ENCODE data around the gene ADAMTS13.

Gene ADAMTS13

DNA sequence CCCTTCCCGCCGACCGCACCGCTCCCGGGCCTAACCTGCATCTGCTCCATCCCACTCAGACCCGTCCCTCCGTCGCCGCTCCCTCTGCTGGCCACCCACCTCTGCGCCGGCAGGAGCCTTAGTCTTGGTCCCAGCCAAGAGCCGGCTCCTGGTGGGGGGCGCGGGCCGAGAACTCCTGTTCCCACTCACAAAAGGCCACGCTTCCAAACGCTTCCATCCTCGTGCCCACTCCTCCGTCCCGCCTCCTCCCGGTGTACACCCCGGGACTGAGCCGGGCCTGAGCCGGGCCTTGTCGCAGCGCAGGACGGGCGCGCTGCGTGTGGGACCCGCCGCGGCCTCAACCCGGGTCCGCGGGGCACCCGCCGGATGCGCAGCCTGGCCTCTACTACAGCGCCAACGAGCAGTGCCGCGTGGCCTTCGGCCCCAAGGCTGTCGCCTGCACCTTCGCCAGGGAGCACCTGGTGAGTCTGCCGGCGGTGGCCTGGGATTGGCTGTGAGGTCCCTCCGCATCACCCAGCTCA, 7.5 kb downstream of the ADAMTS13 start:
- peak overlapping the region; percentile 24 for H3K9ac ChIP-seq (ENCODE audit: low read depth, low read length)
- peak overlapping the region; percentile 52 for H3K4me3 ChIP-seq (ENCODE audit: low read depth, low read length)
- H3K36me3 ChIP-seq (ENCODE audit: control insufficient read depth, insufficient read depth, low read length), result peaks cover 2% of the 10 kb centered on the region
- H3K4me1 ChIP-seq (ENCODE audit: control insufficient read depth, insufficient read depth, low read length), result no peaks in the 10 kb centered on the region
- peaks cover 9% of the 10 kb centered on the region for H3K27me3 ChIP-seq (ENCODE audit: control insufficient read depth, insufficient read depth, low read length)
- no peaks in the 10 kb centered on the region for H3K9me3 ChIP-seq (ENCODE audit: control insufficient read depth, insufficient read depth, low read length)

DNA sequence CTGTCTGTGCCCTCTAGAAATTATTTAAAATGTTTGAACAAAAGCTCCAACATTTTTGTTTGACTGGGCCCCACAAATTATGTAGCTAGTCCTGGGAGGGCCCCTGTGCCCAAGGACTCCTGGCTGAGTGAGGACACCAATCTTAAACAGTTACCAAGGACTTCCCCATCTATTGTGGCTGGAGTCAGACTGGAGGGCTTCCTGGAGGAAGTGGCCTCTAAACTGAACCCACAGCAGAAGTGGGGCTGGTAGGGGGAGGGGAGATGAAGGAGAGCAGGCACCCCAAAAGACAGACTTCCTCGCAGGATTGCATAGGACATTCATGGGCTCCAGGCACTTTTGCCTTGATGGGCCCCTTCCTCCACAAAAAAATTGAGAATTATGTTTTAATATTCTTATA, 8.1 kb downstream of the ADAMTS13 start:
- H3K9me3 ChIP-seq (ENCODE audit: control insufficient read depth, insufficient read depth, low read length), result no peaks in the 10 kb centered on the region
- H3K4me1 ChIP-seq (ENCODE audit: control insufficient read depth, insufficient read depth, low read length), result no peaks in the 10 kb centered on the region
- H3K36me3 ChIP-seq (ENCODE audit: control insufficient read depth, insufficient read depth, low read length), result peaks cover 2% of the 10 kb centered on the region
- peaks cover 9% of the 10 kb centered on the region for H3K27me3 ChIP-seq (ENCODE audit: control insufficient read depth, insufficient read depth, low read length)
- no peak overlapping the region for H3K9ac ChIP-seq (ENCODE audit: low read depth, low read length)
- H3K4me3 ChIP-seq (ENCODE audit: low read depth, low read length), result peak overlapping the region; percentile 52

DNA sequence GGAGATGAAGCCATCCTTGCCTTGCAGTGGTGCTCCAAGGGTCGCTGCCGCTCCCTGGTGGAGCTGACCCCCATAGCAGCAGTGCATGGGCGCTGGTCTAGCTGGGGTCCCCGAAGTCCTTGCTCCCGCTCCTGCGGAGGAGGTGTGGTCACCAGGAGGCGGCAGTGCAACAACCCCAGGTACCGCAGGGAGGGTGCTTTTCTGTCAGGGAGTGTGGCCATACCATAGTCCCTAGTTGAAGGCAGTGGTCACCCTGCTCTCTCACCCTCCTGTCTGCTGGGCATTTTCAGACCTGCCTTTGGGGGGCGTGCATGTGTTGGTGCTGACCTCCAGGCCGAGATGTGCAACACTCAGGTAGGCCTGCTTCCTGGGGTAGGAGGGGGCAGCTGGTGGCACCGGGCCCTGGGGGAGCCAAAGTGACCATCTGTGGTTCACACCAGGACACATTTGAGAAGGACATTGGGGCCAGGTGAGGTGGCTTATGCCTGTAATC, 11.2 kb downstream of the ADAMTS13 start:
- Histone ChIP-seq H3K27me3 (ENCODE audit: control insufficient read depth, insufficient read depth, low read length) (peaks cover 4% of the 10 kb centered on the region), H3K9me3 (ENCODE audit: control insufficient read depth, insufficient read depth, low read length) (no peaks in the 10 kb centered on the region), H3K9ac (ENCODE audit: low read depth, low read length) (no peak overlapping the region), H3K36me3 (ENCODE audit: control insufficient read depth, insufficient read depth, low read length) (peaks cover 2% of the 10 kb centered on the region), H3K4me1 (ENCODE audit: control insufficient read depth, insufficient read depth, low read length) (no peaks in the 10 kb centered on the region), H3K4me3 (ENCODE audit: low read depth, low read length) (no peak overlapping the region)

DNA sequence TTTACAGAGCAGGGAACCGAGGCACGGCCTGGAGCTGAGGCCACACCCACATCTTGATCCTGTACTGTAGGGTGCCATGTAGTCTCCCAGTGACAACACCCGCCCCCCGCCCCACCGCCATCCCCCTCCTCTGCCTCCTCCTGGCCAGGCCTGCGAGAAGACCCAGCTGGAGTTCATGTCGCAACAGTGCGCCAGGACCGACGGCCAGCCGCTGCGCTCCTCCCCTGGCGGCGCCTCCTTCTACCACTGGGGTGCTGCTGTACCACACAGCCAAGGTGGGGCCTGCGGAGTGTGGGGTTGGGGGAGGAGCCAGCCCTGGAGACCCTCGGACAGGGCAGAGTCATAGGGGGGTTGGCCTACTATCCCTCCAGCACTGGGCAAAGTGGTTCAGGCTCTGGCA, 14.5 kb downstream of the ADAMTS13 start:
- no peaks in the 10 kb centered on the region for H3K4me1 ChIP-seq (ENCODE audit: control insufficient read depth, insufficient read depth, low read length)

DNA sequence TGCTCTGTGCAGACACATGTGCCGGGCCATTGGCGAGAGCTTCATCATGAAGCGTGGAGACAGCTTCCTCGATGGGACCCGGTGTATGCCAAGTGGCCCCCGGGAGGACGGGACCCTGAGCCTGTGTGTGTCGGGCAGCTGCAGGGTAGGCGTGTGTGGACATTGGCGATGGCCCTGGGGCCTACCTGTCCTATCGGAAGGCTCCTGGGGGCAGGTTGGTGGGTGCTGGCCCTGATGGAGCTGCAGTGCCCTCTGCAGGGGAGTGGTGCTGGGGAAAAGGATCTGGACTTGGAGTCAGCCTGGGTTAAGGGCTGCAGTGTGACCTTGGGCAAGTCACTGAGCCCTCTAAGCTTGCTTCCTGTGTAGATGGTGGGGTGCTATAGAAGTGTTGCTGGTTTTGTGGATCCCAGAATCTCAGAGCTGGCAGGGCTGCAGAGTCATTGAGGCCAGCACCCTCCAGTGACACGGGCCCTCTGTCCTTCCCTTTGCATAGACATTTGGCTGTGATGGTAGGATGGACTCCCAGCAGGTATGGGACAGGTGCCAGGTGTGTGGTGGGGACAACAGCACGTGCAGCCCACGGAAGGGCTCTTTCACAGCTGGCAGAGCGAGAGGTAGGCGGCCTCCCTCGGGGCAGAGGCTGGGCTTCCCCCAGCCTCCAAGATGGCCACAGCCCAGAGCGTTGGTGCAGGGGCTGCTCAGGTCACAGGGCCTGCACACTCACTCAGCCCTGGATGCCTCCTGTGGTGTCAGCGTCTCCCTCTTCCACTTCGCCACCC, 15.8 kb downstream of the ADAMTS13 start:
- H3K27me3 ChIP-seq (ENCODE audit: control insufficient read depth, insufficient read depth, low read length), result no peaks in the 10 kb centered on the region
- no peaks in the 10 kb centered on the region for H3K9me3 ChIP-seq (ENCODE audit: control insufficient read depth, insufficient read depth, low read length)
- no peak overlapping the region for H3K4me3 ChIP-seq (ENCODE audit: low read depth, low read length)
- no peaks in the 10 kb centered on the region for H3K4me1 ChIP-seq (ENCODE audit: control insufficient read depth, insufficient read depth, low read length)
- peaks cover 5% of the 10 kb centered on the region for H3K36me3 ChIP-seq (ENCODE audit: control insufficient read depth, insufficient read depth, low read length)
- H3K9ac ChIP-seq (ENCODE audit: low read depth, low read length), result peak overlapping the region; percentile 24

More for the DNA sequence above, 14.5 kb downstream of the ADAMTS13 start:
- H3K4me3 ChIP-seq (ENCODE audit: low read depth, low read length), result no peak overlapping the region
- H3K9ac ChIP-seq (ENCODE audit: low read depth, low read length), result no peak overlapping the region
- peaks cover 2% of the 10 kb centered on the region for H3K36me3 ChIP-seq (ENCODE audit: control insufficient read depth, insufficient read depth, low read length)
- H3K27me3 ChIP-seq (ENCODE audit: control insufficient read depth, insufficient read depth, low read length), result no peaks in the 10 kb centered on the region
- no peaks in the 10 kb centered on the region for H3K9me3 ChIP-seq (ENCODE audit: control insufficient read depth, insufficient read depth, low read length)

DNA sequence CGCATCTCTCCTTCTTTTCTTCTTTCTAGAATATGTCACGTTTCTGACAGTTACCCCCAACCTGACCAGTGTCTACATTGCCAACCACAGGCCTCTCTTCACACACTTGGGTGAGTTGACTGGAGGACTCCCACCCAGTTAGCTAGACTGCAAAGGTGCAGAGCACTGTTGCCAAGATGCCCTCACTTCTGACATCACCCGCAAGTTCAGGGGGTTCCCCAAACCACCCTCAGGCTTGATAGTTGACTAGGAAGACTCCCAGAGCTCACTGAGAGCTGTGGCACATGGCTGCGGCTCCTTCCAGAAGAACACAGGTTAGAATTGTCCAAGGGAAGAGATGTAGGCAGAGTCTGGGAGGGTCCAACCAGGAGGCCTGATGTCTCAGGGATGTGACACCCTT, 17.2 kb downstream of the ADAMTS13 start:
- H3K4me1 ChIP-seq (ENCODE audit: control insufficient read depth, insufficient read depth, low read length), result no peaks in the 10 kb centered on the region
- H3K9me3 ChIP-seq (ENCODE audit: control insufficient read depth, insufficient read depth, low read length), result no peaks in the 10 kb centered on the region
- no peaks in the 10 kb centered on the region for H3K27me3 ChIP-seq (ENCODE audit: control insufficient read depth, insufficient read depth, low read length)

DNA sequence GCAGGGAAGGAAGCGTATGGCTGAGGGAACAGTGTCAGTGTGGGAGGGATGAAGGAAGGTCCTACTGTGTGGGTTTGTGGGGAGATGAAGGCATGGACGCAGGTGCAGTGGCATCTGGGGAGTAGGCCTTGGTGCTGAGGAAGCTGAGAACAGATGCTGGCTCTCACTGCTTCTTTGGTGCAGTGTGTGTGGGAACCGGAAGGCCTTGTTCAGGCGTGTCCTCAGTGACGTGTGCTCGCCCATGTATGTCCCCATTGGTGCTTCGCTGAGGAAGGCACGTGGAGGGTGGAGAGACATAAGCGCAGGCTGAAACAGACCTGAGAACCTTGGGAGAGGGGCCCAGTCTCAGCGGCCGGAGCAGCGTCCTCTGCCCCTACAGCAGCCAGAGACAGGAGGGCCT, 18.7 kb downstream of the ADAMTS13 start:
- no peak overlapping the region for H3K9ac ChIP-seq (ENCODE audit: low read depth, low read length)
- H3K4me1 ChIP-seq (ENCODE audit: control insufficient read depth, insufficient read depth, low read length), result no peaks in the 10 kb centered on the region
- no peaks in the 10 kb centered on the region for H3K9me3 ChIP-seq (ENCODE audit: control insufficient read depth, insufficient read depth, low read length)
- no peaks in the 10 kb centered on the region for H3K27me3 ChIP-seq (ENCODE audit: control insufficient read depth, insufficient read depth, low read length)
- peaks cover 5% of the 10 kb centered on the region for H3K36me3 ChIP-seq (ENCODE audit: control insufficient read depth, insufficient read depth, low read length)
- no peak overlapping the region for H3K4me3 ChIP-seq (ENCODE audit: low read depth, low read length)

More for the DNA sequence above, 17.2 kb downstream of the ADAMTS13 start:
- Histone ChIP-seq H3K4me3 (ENCODE audit: low read depth, low read length) (no peak overlapping the region), H3K36me3 (ENCODE audit: control insufficient read depth, insufficient read depth, low read length) (peaks cover 5% of the 10 kb centered on the region), H3K9ac (ENCODE audit: low read depth, low read length) (no peak overlapping the region)

DNA sequence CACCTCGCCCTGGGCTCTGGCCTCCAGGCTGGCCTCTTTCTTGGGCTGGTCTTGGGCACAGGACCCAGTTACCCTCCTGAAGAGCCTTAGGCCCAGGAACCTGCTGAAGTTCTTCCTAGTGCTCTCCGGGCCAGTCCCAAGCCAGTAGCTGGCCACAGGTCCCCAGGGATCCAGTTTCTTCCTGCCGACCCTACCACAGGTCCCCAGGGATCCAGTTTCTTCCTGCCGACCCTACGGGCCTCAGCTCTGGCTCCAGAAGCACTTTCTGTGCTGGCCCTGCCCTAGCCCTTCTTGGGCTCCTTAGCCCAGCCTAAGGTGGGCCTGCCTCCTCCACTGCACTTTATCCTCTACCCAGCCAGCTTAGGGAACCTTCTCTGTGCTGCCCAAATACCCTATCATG, 19.4 kb downstream of the ADAMTS13 start:
- no peaks in the 10 kb centered on the region for H3K27me3 ChIP-seq (ENCODE audit: control insufficient read depth, insufficient read depth, low read length)
- H3K4me1 ChIP-seq (ENCODE audit: control insufficient read depth, insufficient read depth, low read length), result no peaks in the 10 kb centered on the region
- peaks cover 5% of the 10 kb centered on the region for H3K36me3 ChIP-seq (ENCODE audit: control insufficient read depth, insufficient read depth, low read length)
- H3K9me3 ChIP-seq (ENCODE audit: control insufficient read depth, insufficient read depth, low read length), result no peaks in the 10 kb centered on the region
- H3K9ac ChIP-seq (ENCODE audit: low read depth, low read length), result no peak overlapping the region
- H3K4me3 ChIP-seq (ENCODE audit: low read depth, low read length), result no peak overlapping the region

DNA sequence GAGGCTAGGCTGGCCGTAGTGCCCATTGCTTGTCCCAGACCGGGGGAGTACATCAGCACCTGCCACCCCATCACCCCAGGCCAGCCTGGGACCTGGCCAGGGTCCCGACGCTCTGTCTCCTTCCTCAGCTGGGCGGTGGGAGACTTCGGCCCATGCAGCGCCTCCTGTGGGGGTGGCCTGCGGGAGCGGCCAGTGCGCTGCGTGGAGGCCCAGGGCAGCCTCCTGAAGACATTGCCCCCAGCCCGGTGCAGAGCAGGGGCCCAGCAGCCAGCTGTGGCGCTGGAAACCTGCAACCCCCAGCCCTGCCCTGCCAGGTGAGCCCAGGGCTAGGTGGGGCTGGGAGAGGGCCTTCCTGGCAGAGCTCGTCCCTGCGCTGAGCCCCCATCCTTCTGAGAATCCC, 21.1 kb downstream of the ADAMTS13 start:
- H3K4me3 ChIP-seq (ENCODE audit: low read depth, low read length), result no peak overlapping the region
- no peak overlapping the region for H3K9ac ChIP-seq (ENCODE audit: low read depth, low read length)
- H3K36me3 ChIP-seq (ENCODE audit: control insufficient read depth, insufficient read depth, low read length), result peaks cover 5% of the 10 kb centered on the region
- H3K9me3 ChIP-seq (ENCODE audit: control insufficient read depth, insufficient read depth, low read length), result no peaks in the 10 kb centered on the region
- no peaks in the 10 kb centered on the region for H3K4me1 ChIP-seq (ENCODE audit: control insufficient read depth, insufficient read depth, low read length)
- H3K27me3 ChIP-seq (ENCODE audit: control insufficient read depth, insufficient read depth, low read length), result no peaks in the 10 kb centered on the region

DNA sequence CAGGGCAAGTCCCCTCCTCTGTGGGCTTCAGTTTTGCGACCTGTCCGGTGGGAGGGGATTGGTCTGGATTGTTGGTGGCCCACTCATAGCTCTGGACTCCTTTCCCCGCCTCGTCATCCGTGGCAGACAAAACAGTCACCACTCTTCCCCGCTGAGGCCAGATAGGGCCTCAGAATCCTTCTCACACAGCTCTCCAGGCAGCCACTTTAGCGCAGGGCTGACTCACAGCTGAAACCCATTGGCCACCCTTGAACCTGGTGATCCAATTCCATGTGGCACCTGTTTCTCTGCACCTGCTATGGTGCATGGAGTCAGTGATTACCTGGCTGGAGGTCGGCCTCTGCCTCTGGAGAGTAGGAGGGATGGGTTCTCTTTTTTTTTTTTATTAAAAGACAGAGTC, 21.8 kb downstream of the ADAMTS13 start:
- Histone ChIP-seq H3K4me1 (ENCODE audit: control insufficient read depth, insufficient read depth, low read length) (no peaks in the 10 kb centered on the region), H3K36me3 (ENCODE audit: control insufficient read depth, insufficient read depth, low read length) (peaks cover 5% of the 10 kb centered on the region), H3K27me3 (ENCODE audit: control insufficient read depth, insufficient read depth, low read length) (no peaks in the 10 kb centered on the region), H3K9me3 (ENCODE audit: control insufficient read depth, insufficient read depth, low read length) (no peaks in the 10 kb centered on the region), H3K9ac (ENCODE audit: low read depth, low read length) (no peak overlapping the region), H3K4me3 (ENCODE audit: low read depth, low read length) (no peak overlapping the region)

DNA sequence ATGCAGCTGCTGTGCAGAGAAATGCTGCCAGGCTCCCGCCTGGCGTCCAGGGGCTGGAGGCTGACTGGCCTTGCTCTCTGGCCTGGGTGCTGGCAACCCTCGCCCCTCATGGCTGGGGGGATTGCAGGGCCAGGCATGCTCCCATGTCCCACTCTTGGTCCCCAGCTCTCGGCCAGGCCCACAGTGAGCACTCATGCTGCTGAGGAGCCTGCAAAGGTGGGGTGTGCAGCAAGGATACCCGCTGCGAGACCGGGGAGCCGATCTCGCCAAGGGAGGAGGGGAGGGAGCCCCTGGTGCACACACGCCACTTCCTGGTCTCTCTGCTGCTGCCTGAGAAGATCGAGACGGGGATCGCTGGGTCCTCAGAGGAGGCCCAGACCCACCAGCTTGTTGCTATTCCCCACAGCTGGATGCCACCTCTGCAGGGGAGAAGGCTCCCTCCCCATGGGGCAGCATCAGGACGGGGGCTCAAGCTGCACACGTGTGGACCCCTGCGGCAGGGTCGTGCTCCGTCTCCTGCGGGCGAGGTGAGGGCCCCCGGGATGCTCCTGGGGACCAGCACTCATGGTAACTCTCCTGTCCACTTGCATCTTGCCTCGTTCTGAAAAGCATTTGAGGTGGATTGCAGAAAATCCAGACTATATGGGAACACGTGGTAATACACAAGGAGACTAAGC, 23.3 kb downstream of the ADAMTS13 start:
- Histone ChIP-seq H3K36me3 (ENCODE audit: control insufficient read depth, insufficient read depth, low read length) (peaks cover 5% of the 10 kb centered on the region), H3K9me3 (ENCODE audit: control insufficient read depth, insufficient read depth, low read length) (no peaks in the 10 kb centered on the region), H3K4me1 (ENCODE audit: control insufficient read depth, insufficient read depth, low read length) (no peaks in the 10 kb centered on the region), H3K4me3 (ENCODE audit: low read depth, low read length) (no peak overlapping the region), H3K27me3 (ENCODE audit: control insufficient read depth, insufficient read depth, low read length) (no peaks in the 10 kb centered on the region), H3K9ac (ENCODE audit: low read depth, low read length) (no peak overlapping the region)
